Measurements from ENCODE around the gene MB21D2. TPM values are rescaled to one million over a fixed set of nuclear protein-coding genes. Genes with fewer than 3 reads are reported as not detected.
A peak's percentile ranks its signal among the peaks of the same experiment; 100 is the strongest.

The MB21D2 gene
- total RNA-seq, 4 donors from 2014 or later: 0.72 to 3.6 (median 2.8) TPM

DNA sequence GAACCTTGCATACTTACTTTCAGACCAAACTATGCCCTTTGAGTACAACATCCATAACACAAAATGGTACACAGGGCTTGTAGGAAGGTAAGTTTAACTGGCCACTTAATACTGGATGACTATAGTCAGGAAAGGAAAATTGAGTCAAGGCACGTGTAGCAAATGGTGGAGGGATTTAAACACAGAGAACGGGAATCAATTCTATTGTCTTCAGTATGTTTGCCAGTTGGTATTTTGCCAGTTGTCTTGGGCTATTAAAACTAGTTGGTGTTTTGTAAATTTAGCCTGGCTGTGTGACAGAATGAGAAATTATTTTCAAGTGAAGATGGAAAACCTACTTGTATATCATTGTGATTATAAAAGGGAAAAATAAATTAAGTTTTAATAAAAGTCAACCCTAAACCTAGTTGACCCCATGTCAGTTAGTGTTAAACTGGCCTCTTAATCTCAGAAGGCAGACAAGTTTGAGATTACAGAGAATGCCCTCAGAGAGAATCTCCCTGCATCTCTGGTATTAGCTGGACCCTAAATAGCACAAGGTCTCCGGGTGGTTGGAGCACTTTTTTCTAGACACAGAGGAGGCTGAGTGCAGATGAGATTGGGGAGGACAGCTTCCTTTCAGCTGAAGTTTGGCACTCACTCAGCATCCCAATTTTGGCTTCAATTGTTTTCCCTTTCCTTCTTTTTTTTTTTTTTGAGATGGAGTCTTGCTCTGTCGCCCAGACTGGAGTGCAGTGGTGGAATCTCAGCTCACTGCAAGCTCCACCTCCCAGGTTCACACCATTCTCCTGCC, 91.2 kb downstream of the MB21D2 start:
- Histone ChIP-seq H3K27ac (no peak overlapping the region), H3K4me3 (no peak overlapping the region), H3K27me3 (no peaks in the 10 kb centered on the region), H3K4me1 (peaks cover 0 to 25% (median 12%) of the 10 kb centered on the region in 3 donors), H3K36me3 (no peaks in the 10 kb centered on the region), H3K9me3 (no peaks in the 10 kb centered on the region)
- intact Hi-C loops (cut with DNase I): no loop called here
- no peak for DNase-seq
- WGBS, 2 donors: 42 to 54% methylated on average over 4 of the region's 4 CpGs
- TF ChIP-seq, protein P1, sequence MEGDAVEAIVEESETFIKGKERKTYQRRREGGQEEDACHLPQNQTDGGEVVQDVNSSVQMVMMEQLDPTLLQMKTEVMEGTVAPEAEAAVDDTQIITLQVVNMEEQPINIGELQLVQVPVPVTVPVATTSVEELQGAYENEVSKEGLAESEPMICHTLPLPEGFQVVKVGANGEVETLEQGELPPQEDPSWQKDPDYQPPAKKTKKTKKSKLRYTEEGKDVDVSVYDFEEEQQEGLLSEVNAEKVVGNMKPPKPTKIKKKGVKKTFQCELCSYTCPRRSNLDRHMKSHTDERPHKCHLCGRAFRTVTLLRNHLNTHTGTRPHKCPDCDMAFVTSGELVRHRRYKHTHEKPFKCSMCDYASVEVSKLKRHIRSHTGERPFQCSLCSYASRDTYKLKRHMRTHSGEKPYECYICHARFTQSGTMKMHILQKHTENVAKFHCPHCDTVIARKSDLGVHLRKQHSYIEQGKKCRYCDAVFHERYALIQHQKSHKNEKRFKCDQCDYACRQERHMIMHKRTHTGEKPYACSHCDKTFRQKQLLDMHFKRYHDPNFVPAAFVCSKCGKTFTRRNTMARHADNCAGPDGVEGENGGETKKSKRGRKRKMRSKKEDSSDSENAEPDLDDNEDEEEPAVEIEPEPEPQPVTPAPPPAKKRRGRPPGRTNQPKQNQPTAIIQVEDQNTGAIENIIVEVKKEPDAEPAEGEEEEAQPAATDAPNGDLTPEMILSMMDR (IDR thresholded peaks at IDR 0.05): no peak
- TF ChIP-seq POLR2A (IDR thresholded peaks at IDR 0.05): no peak

DNA sequence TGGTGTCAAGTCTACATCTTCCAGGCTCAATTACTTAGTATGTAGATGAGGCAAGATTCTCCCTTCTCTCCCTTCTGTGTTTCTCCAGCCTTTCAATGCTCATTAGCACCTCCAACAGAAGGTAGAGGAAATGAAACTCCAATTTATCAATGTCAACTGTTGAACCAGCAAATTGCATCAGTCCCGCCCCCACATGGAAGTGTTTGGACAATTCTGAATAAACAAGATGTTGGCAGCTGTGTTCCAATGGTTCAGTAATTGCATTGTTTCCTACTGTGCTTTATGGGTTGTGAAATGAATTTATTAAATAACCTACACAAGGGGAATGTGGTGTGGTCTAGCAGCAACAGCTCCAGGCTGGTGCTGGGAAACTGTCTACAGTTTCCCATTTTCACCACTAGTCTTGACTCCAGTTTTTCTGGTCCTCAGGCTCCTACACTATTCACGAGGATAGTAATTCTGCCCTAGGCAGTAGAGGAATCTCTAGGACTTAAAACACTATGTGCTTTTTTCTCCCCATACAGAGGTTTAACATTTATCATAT, 91.9 kb downstream of the MB21D2 start:
- no peak for DNase-seq
- Histone ChIP-seq H3K4me1 (peaks cover 0 to 19% (median 8%) of the 10 kb centered on the region in 3 donors), H3K9me3 (no peaks in the 10 kb centered on the region), H3K36me3 (no peaks in the 10 kb centered on the region), H3K4me3 (no peak overlapping the region), H3K27ac (no peak overlapping the region), H3K27me3 (no peaks in the 10 kb centered on the region)
- TF ChIP-seq POLR2A (IDR thresholded peaks at IDR 0.05): no peak
- TF ChIP-seq, protein P1 (IDR thresholded peaks at IDR 0.05): peak in 3 of 6 experiments; percentile 9 to 39 (median 15)
- WGBS, 2 donors: 34 to 37% methylated on average over 2 of the region's 2 CpGs
- intact Hi-C loops (cut with DNase I): no loop called here

DNA sequence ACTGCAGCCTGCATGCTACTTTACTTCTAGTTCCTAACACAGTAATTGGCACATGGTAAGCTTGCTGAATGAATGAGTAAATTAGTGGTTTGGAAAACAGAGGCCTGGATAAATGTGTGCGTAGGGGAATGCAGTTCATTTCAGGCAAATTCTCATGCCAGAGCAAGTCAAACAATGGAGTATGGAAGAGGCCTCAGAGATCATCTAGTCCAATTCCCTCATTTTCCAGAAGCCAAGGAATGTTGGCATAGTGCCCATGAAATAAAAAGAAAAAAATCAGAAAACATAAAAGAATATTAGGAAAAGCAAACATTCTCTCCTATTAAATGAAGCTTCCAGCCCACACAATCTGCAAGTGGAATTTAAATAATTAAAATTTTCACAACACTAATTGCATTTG, 92.4 kb downstream of the MB21D2 start:
- 42 to 64% methylated on average over 1 of the region's 1 CpG for WGBS, 2 donors
- H3K4me3 ChIP-seq: no peak overlapping the region
- H3K4me1 ChIP-seq: peaks cover 0 to 19% (median 8%) of the 10 kb centered on the region in 3 donors
- H3K9me3 ChIP-seq: no peaks in the 10 kb centered on the region
- no peak for TF ChIP-seq POLR2A (IDR thresholded peaks at IDR 0.05)
- TF ChIP-seq, protein P1 (IDR thresholded peaks at IDR 0.05): no peak
- no peak overlapping the region for H3K27ac ChIP-seq
- no peaks in the 10 kb centered on the region for H3K36me3 ChIP-seq
- no peaks in the 10 kb centered on the region for H3K27me3 ChIP-seq
- DNase-seq: no peak
- intact Hi-C loops (cut with DNase I): no loop called here

DNA sequence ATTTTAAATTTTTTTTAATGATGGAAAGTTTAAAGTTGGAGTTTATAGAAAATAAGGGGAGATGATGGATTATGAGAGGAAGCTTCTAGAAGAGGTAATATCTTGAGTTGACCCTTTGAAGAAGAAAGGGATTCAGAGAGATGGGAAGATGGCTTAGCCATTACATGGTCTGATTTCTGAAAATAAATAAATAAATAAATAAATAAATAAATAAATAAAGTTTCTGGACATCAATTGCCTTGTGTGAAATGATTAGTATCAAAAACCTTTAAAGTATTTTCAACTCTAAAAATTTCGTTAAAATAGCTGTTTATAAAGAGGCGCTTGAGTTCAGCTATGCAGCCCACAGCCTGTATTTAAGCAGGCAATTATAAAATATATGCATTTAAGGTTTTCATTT, 93.3 kb downstream of the MB21D2 start:
- no peak for DNase-seq
- Histone ChIP-seq H3K4me1 (peaks cover 0 to 22% (median 8%) of the 10 kb centered on the region in 3 donors), H3K4me3 (no peak overlapping the region), H3K27me3 (no peaks in the 10 kb centered on the region), H3K36me3 (no peaks in the 10 kb centered on the region), H3K9me3 (no peaks in the 10 kb centered on the region), H3K27ac (no peak overlapping the region)
- 85 to 94% methylated on average over 2 of the region's 2 CpGs for WGBS, 2 donors
- intact Hi-C loops (cut with DNase I): no loop called here
- TF ChIP-seq, protein P1 (IDR thresholded peaks at IDR 0.05): no peak
- TF ChIP-seq POLR2A (IDR thresholded peaks at IDR 0.05): no peak

DNA sequence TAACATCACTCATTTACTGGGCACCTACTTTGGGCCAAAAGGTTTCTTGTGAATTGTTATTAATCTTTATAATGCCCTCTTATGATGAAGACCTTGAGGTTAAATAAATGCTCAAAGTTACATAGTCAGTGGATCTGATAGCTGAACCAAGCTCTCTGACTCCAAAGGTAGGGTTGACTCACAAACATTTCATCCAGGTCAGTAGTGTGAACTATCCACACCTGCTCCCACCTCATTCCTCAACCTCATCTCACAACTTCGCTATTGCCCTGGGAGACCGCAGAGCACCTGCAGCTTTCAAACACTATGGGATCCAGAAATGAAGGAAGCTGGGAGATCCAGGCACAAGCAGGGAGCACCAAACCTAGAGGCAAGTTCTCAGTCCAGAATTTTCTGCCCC, 96.5 kb downstream of the MB21D2 start:
- no peak overlapping the region for H3K4me3 ChIP-seq
- peaks cover 0 to 30% (median 15%) of the 10 kb centered on the region in 3 donors for H3K4me1 ChIP-seq
- H3K36me3 ChIP-seq: no peaks in the 10 kb centered on the region
- H3K27me3 ChIP-seq: no peaks in the 10 kb centered on the region
- no peaks in the 10 kb centered on the region for H3K9me3 ChIP-seq
- WGBS, 2 donors: 100% methylated on average over 2 of the region's 2 CpGs
- no peak overlapping the region for H3K27ac ChIP-seq
- TF ChIP-seq, protein P1 (IDR thresholded peaks at IDR 0.05): no peak
- TF ChIP-seq POLR2A (IDR thresholded peaks at IDR 0.05): no peak
- DNase-seq: no peak
- intact Hi-C loops (cut with DNase I): no loop called here

Measured in esophagus squamous epithelium (tissue), 5 donors.